ENCODE measurements around the gene AQP6.
A peak's percentile ranks its signal among the peaks of the same experiment; 100 is the strongest.

The AQP6 gene

GRCh38 chr12:49957570-49957967 is 15.2 kb upstream of the AQP6 start:
- no peak for DNase-seq

- DNase-seq = peak in 1 of 2 experiments; percentile 44
Observed at GRCh38 chr12:49959685-49960473, 12.9 kb upstream of the AQP6 start.

- DNase-seq = no peak
Observed at GRCh38 chr12:49960474-49961110, 12.2 kb upstream of the AQP6 start.

GRCh38 chr12:49961111-49961922 is 11.4 kb upstream of the AQP6 start, which contains the start of gene AQP5:
AQP5 (plus strand) TSS chr12:49961872; CDS start chr12:49962018, 146 bp downstream.
- peak in 1 of 2 experiments; percentile 29 for DNase-seq

GRCh38 chr12:49961993-49962764 is 10.6 kb upstream of the AQP6 start:
- no peak for DNase-seq

GRCh38 chr12:49962861-49963765 is 9.6 kb upstream of the AQP6 start:
- DNase-seq = peak; percentile 12 to 47

- DNase-seq = no peak
Observed at GRCh38 chr12:49963976-49964815, 8.6 kb upstream of the AQP6 start.

GRCh38 chr12:49964849-49965624 is 7.7 kb upstream of the AQP6 start:
- DNase-seq = no peak

GRCh38 chr12:49965836-49966235 is 6.9 kb upstream of the AQP6 start:
- no peak for DNase-seq

GRCh38 chr12:49966511-49967041 is 6.2 kb upstream of the AQP6 start:
- DNase-seq = no peak

- DNase-seq = peak; percentile 79 to 90
Observed at GRCh38 chr12:49967042-49967776, 5.5 kb upstream of the AQP6 start.

- peak in 1 of 2 experiments; percentile 73 for DNase-seq
Observed at GRCh38 chr12:49967777-49968250, 4.9 kb upstream of the AQP6 start.

- no peak for DNase-seq
Observed at GRCh38 chr12:49968471-49968870, 4.3 kb upstream of the AQP6 start.

- no peak for DNase-seq
Observed at GRCh38 chr12:49969027-49969426, 3.7 kb upstream of the AQP6 start.

GRCh38 chr12:49969651-49970429 is 2.9 kb upstream of the AQP6 start:
- DNase-seq = no peak

GRCh38 chr12:49970658-49971057 is 2.1 kb upstream of the AQP6 start:
- DNase-seq = no peak

- DNase-seq = no peak
Observed at GRCh38 chr12:49971141-49971540, 1.6 kb upstream of the AQP6 start.

- no peak for DNase-seq
Observed at GRCh38 chr12:49972129-49972528, 618 bp upstream of the AQP6 start.
